Smooth muscle cell (in vitro differentiated cells): ENCODE results near the gene KPNA1. TPM values are rescaled to one million over a fixed set of nuclear protein-coding genes. Genes with fewer than 3 reads are reported as not detected.
"Not testable (repeated sequence)": the region's sequence is repeated elsewhere in the genome, so short reads cannot be mapped to it uniquely, and the experiment has no call there.

ENCODE experiments used
- DNase-seq: peaks from one replicate; lab custom pipeline; 2025; ENCODE audit not compliant: unreplicated experiment; lab: John Stamatoyannopoulos, UW
- H2AFZ ChIP-seq: fragments of 200-600 bp; sonication (generic); 2 replicates; pipeline ENCODE4 v1.6.0; 2016; ENCODE audit warnings: antibody characterized with exemption, low read depth, mild to moderate bottlenecking
- H3F3A ChIP-seq: fragments of 200-600 bp; sonication (generic); 2 replicates; pipeline ENCODE4 v1.6.0; 2017; ENCODE audit warnings: antibody characterized with exemption, low read depth
- H3K27ac ChIP-seq: fragments of 200-600 bp; sonication (generic); 2 replicates; pipeline ENCODE4 v1.5.1; 2016; ENCODE audit warnings: low read depth, mild to moderate bottlenecking
- H3K27me3 ChIP-seq: fragments of 200-600 bp; sonication (generic); 2 replicates; pipeline ENCODE4 v1.6.1; 2016; ENCODE audit warnings: low read depth, mild to moderate bottlenecking
- H3K36me3 ChIP-seq: fragments of 200-600 bp; sonication (generic); 2 replicates; pipeline ENCODE4 v1.5.1; 2016; ENCODE audit warnings: low read depth
- H3K4me1 ChIP-seq: fragments of 200-600 bp; sonication (generic); 2 replicates; pipeline ENCODE4 v1.5.1; 2016; ENCODE audit warnings: low read depth
- H3K4me2 ChIP-seq: fragments of 200-600 bp; sonication (generic); 2 replicates; pipeline ENCODE4 v1.6.0; 2016; ENCODE audit warnings: mild to moderate bottlenecking
- H3K4me3 ChIP-seq: fragments of 200-600 bp; sonication (generic); 2 replicates; pipeline ENCODE4 v1.5.1; 2016; ENCODE audit warnings: mild to moderate bottlenecking
- H3K79me2 ChIP-seq: fragments of 200-600 bp; sonication (generic); 2 replicates; pipeline ENCODE4 v1.6.0; 2016; ENCODE audit warnings: low read depth, mild to moderate bottlenecking
- H3K9ac ChIP-seq: fragments of 200-600 bp; sonication (generic); 2 replicates; pipeline ENCODE4 v1.6.0; 2016; ENCODE audit warnings: low read depth
- H3K9me3 ChIP-seq: fragments of 200-600 bp; sonication (generic); replicated peaks from 2 replicates; pipeline ENCODE4 v1.5.1; 2016; ENCODE audit warnings: low read depth
- H4K20me1 ChIP-seq: fragments of 200-600 bp; sonication (generic); 2 replicates; pipeline ENCODE4 v1.6.0; 2016; ENCODE audit warnings: low read depth
- CTCF ChIP-seq: fragments of 200-600 bp; sonication (generic); IDR thresholded peaks from 2 replicates; pipeline ENCODE4 v1.5.1; 2017; ENCODE audit warnings: borderline replicate concordance, mild to moderate bottlenecking, antibody characterized with exemption; ENCODE audit not compliant: insufficient read depth, poor library complexity, severe bottlenecking
- WGBS: methylation state at CpG from one replicate; pipeline ENCODE4 v1.1.7; 2016; ENCODE audit warnings: low lambda C conversion rate; 5-methylcytosine and 5-hydroxymethylcytosine counted together
- polyA plus RNA-seq: library from polyadenylated mRNA; unstranded; fragments of >200 nt; fragmentation: Nextera tagmentation; extraction: Ambion mirVana; gene quantifications from 2 replicates; pipeline ENCODE4 v1.2.1, GENCODE V29; 2016
- total RNA-seq: library from RNA; depleted of rRNA; stranded (reverse); fragments of >200 nt; gene quantifications from 2 replicates; pipeline ENCODE4 v1.2.3, GENCODE V29; 2014

The KPNA1 gene
- total and polyA plus RNA-seq, 2 experiments from 2014 or later, result 34.6 to 37.9 TPM

GRCh38 chr3:122457706-122458105 lies 57.0 kb downstream of the KPNA1 start:
- Histone ChIP-seq H2AFZ (no peak overlapping the region), H3K4me1 (no peaks in the 10 kb centered on the region), H3K27ac (no peak overlapping the region), H3K36me3 (peaks cover 21% of the 10 kb centered on the region), H3K9ac (no peak overlapping the region), H4K20me1 (peaks cover 31% of the 10 kb centered on the region), H3K4me2 (no peak overlapping the region), H3K79me2 (peaks cover 10% of the 10 kb centered on the region), H3K27me3 (no peaks in the 10 kb centered on the region), H3K4me3 (no peak overlapping the region), H3F3A (no peaks in the 10 kb centered on the region), H3K9me3 (no peaks in the 10 kb centered on the region)
- 99% methylated on average over 2 of the region's 2 CpGs for WGBS
- no peak for TF ChIP-seq CTCF
- no peak for DNase-seq

GRCh38 chr3:122456074-122456473 lies 58.7 kb downstream of the KPNA1 start:
- H3K36me3 ChIP-seq, result peaks cover 17% of the 10 kb centered on the region

GRCh38 chr3:122451371-122451770 lies 63.4 kb downstream of the KPNA1 start:
- 98% methylated on average over 3 of the region's 3 CpGs for WGBS
- Histone ChIP-seq H3F3A (no peaks in the 10 kb centered on the region), H4K20me1 (peaks cover 10% of the 10 kb centered on the region), H3K4me1 (no peaks in the 10 kb centered on the region), H3K4me2 (no peak overlapping the region), H3K27ac (no peak overlapping the region), H3K9ac (no peak overlapping the region), H2AFZ (no peak overlapping the region), H3K27me3 (no peaks in the 10 kb centered on the region), H3K4me3 (no peak overlapping the region), H3K36me3 (peaks cover 50% of the 10 kb centered on the region), H3K9me3 (no peaks in the 10 kb centered on the region), H3K79me2 (peaks cover 26% of the 10 kb centered on the region)
- no peak for DNase-seq
- no peak for TF ChIP-seq CTCF

More at GRCh38 chr3:122456074-122456473, 58.7 kb downstream of the KPNA1 start:
- Histone ChIP-seq H3K27me3 (no peaks in the 10 kb centered on the region), H3K79me2 (peaks cover 7% of the 10 kb centered on the region), H3K9me3 (no peaks in the 10 kb centered on the region), H3K27ac (no peak overlapping the region), H3K4me1 (no peaks in the 10 kb centered on the region), H3K4me3 (no peak overlapping the region), H3K4me2 (no peak overlapping the region), H3K9ac (no peak overlapping the region), H2AFZ (no peak overlapping the region), H4K20me1 (peaks cover 16% of the 10 kb centered on the region), H3F3A (no peaks in the 10 kb centered on the region)
- no peak for TF ChIP-seq CTCF
- no peak for DNase-seq

- WGBS, result 97% methylated on average over 6 of the region's 6 CpGs
- not testable (repeated sequence) for H4K20me1 ChIP-seq, H3K9ac ChIP-seq, H2AFZ ChIP-seq, H3K4me3 ChIP-seq, H3K27me3 ChIP-seq, H3K27ac ChIP-seq, H3K9me3 ChIP-seq, H3K4me1 ChIP-seq, H3F3A ChIP-seq, H3K4me2 ChIP-seq, DNase-seq
- H3K79me2 ChIP-seq, result peaks cover 31% of the 10 kb centered on the region
- peaks cover 50% of the 10 kb centered on the region for H3K36me3 ChIP-seq
These were observed 66.5 kb downstream of the KPNA1 start for GRCh38 chr3:122448218-122448617.

GRCh38 chr3:122444491-122444887 lies 70.2 kb downstream of the KPNA1 start:
- 95% methylated on average over 5 of the region's 5 CpGs for WGBS
- not testable (repeated sequence) for H3K4me1 ChIP-seq, H3K4me2 ChIP-seq, H3K27me3 ChIP-seq, H3F3A ChIP-seq, H3K4me3 ChIP-seq, H3K9me3 ChIP-seq, H2AFZ ChIP-seq, DNase-seq, H3K9ac ChIP-seq
- Histone ChIP-seq H3K36me3 (peaks cover 21% of the 10 kb centered on the region), H3K27ac (peak overlapping the region; percentile 26), H3K79me2 (peaks cover 31% of the 10 kb centered on the region), H4K20me1 (peaks cover 12% of the 10 kb centered on the region)

- H3K27me3 ChIP-seq, H3K4me2 ChIP-seq, H3K9me3 ChIP-seq, H3K9ac ChIP-seq, H3F3A ChIP-seq, H3K4me3 ChIP-seq, H3K4me1 ChIP-seq, H2AFZ ChIP-seq, DNase-seq: not testable (repeated sequence)
- peaks cover 12% of the 10 kb centered on the region for H4K20me1 ChIP-seq
- 64% methylated on average over 11 of the region's 11 CpGs for WGBS
- peaks cover 28% of the 10 kb centered on the region for H3K79me2 ChIP-seq
- peak overlapping the region; percentile 57 for H3K27ac ChIP-seq
- H3K36me3 ChIP-seq, result peaks cover 20% of the 10 kb centered on the region
These were observed 70.8 kb downstream of the KPNA1 start for GRCh38 chr3:122443762-122444490.
